HG03097 (cell line): ENCODE measurements around the gene ZNF653.

ENCODE experiments used
- ATAC-seq: cut with Tn5 transposase; IDR thresholded peaks from one replicate; pipeline ENCODE4 v1.9.1; 2021; ENCODE audit not compliant: unreplicated experiment, low FRiP score

Gene ZNF653

DNA sequence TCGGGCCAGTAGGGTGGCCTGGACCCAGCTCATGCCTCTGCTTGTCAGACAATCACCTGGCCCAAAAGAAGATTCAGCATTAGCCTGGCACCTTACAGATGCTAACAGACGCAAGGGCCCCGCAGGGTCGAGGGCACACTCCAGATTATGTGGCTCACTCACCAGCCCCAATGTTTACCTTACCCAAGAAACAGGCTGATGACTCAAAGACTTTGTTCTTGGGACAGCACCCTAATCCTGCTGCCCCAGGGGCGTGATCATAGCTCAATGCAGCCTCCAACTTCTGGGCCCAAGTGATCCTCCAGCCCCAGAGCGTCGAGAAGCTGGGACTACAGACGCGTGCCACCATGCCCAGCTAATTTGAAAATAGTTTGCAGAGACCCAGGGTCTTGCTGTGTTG, 13.5 kb upstream of the ZNF653 start:
- ATAC-seq: no peak

DNA sequence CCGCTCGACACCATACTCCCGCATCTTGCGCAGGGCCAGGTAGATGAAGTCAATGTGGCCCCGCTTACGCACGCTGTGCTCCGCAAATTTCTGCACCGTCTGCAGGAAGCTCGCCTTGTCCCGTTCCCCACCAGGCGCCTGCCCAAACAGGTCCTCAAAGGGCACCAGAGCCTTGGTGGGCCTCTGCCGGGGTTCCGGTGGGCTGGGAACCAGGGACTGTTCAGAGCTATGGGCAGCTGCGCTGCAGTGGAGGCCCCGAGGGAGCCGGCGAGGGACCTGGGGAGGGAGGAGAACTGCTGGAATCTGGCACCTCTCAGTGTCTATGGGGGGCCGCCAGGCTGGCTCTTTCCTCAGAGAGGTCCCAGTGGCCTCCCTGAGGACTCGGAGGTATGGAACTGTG, 8.3 kb upstream of the ZNF653 start:
- ATAC-seq: no peak

DNA sequence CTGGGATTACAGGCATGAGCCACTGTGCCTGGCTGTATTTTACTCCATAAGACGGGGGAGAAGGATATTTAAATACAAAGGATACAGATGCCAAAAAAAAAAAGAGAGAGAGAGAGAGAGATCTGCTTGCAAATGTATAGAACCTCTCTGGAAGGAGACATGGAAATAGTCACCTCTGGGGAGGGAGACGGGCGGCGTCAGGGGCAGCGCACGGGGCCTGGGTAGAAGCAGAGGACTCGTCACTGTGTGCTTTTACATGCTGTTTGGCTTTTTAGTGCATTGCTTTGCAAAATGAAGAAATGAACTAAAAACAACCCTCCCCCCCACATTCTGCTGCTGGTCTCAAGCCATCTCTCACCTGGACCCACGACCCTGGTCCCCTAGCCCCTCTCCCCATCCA, 4.8 kb upstream of the ZNF653 start:
- ATAC-seq: no peak

DNA sequence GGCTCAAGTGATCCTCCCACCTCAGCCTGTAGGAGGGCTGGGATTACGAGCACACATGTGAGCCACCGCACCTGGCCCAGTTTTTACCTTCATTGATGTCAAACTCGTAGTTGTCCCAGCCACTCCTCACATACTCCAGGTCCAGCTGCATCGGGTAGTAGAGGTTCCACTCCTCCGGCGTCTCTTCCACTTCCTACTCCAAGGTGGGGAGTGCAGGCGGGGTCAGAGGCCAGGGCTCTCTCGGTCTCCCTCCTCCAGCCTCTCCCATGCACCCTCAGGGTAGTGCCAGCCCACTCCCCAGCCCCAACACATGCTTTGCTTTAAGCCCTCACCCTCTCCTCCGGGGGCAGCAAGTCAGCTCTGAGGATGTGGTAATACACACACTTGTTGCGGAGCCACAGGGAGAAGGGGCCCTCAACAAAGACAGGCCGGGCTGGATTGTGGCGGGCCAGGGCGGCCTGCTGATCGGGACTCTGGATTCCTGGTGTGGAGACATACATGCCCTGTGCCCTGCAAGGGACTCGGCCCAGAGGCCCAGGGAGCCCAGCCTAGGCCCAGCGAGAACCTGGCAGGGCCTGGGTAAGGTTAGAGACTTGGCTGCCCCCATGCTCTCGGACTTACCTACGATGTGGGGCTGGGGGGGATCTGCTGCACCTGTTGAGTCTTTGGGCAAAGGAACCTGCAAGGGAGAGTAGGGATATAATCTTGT, 1.9 kb upstream of the ZNF653 start:
- no peak for ATAC-seq

DNA sequence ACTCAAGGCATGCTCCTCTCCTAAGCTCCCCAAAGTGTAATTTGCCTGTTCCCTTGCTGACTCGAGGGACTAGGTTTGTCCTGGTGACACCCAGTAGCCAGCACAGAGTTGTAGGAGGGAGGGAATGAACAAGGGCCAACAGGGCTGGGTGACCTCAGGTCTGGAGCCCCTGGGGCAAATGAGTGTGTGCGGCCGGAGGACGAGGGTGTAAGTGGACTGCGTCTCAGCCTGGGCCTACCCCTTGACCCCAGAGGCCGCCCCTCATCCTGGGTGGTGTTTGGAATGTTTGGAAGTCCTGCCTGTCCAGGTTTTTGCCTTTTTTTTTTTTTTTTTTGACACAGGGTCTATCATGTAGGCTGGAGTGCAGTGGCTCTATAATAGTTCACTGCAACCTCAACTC, 1.3 kb upstream of the ZNF653 start:
- no peak for ATAC-seq

DNA sequence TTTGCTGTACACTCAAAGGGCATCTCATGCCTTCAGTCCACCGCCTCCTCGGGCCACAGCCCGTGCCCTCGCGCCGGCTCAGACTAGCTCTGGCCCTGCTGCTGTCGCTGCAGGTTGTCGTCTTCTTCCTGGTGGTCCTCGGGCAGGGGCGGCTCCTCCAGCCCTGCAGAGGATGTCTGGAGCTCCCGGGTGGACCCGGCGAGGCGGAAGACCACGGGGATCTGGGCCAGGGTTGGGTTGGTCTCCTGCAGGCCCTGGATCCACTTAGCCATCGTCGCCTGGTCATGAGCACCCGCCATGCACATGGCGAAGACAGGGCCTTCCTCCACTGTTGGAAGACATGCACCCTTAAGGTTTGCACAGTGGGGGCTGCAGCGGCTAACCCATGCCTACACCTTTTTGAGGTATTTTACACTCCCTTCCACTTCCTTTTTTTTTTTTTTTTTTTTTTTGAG, 489 bp upstream of the ZNF653 start:
- peak; percentile 30 for ATAC-seq

DNA sequence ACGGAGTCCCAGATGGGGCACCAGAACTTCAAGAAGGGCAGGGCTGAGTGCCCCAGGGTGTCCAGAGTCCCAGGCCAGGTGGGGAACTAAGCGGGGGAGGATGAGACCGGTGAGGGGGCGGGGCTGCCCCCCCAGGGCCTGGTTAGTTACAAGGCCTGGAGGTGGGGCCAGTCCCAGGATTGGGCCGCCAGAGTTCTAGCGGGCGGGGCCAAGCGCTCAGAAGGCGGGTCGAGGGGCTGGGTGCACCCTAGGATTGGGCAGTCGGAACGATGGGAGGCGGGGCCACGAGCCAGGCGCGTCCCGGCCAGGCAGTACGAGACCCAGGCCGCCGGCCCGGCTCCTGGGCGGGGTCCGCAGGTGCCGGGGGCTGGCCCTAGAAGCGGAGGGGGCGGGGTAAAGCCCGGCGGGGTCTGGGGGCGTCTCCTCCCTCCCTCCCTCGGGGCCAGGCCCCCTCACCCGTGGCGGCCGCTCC, 571 bp downstream of the ZNF653 start:
- ATAC-seq: peak; percentile 84

DNA sequence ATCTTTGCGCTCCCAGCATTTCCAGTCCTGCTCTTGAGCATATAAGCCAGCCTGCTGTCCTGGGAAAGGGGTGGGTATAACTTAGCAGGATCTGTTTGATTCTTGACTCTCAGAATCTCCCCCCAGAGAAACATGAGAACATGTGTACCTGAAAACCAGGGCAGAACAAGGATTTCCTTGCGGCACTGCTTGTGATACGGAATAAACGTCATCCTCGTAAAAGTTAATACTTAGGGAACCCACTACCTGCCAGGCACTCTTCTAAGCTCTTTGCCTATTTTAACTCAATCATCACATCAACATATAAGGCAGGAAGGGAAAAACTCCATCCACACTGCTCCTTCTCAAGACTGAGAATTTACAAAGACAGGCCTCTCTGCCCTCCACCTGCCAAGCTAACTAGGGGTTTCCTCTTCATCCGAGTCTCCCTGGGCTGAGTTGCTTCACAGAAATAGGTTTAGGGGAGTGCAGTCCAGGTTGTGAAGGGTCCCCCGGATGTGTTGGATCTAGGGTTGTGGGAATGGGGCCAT, 1.1 kb downstream of the ZNF653 start:
- no peak for ATAC-seq

DNA sequence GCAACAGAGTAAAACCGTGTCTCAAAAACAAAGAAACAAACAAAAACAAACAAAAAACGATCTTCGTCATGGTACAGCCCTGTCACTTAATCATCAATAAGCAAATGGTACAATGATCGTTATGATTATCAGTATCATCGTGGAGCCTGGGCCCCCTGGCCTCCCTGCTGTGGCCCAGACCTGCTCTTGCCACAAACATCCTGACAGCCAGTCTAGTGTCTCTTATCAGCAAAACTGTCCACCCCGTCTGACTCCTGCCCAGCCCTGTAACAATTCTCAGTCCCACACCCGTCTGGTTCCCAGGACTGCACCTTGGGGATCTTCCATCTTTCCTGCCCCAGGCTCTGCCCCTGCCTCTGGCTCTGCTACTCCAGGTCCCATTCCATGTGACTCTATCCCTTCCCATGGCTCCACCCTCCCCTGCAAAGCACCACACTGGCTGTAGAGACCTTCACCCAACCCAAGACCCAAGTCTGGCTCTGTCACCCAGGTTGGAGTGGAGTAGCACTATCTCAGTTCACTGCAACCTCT, 5.7 kb downstream of the ZNF653 start:
- no peak for ATAC-seq

DNA sequence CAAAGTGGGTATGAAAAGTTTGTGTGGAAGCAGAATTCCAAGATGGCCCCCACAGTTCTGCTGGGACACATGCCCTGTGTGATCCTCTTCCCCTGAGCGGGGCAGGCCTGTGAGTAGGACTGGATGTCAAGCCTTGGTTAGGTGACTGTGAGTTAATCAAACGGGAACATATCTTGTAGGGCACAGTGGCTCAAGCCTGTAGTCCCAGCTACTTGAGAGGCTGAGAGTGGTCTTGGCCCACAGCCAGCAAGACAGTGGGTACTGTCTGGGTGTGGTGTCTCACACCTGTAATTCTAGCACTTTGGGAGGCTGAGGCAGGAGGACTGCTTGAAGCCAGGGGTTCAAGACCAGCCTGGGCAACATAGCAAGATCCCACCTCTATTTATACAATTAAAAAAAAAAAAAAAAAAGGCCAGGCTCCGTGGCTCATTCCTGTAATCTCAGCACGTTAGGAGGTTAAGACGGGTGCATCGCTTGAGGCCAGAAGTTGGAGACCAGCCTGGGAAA, 6.4 kb downstream of the ZNF653 start:
- ATAC-seq: no peak

DNA sequence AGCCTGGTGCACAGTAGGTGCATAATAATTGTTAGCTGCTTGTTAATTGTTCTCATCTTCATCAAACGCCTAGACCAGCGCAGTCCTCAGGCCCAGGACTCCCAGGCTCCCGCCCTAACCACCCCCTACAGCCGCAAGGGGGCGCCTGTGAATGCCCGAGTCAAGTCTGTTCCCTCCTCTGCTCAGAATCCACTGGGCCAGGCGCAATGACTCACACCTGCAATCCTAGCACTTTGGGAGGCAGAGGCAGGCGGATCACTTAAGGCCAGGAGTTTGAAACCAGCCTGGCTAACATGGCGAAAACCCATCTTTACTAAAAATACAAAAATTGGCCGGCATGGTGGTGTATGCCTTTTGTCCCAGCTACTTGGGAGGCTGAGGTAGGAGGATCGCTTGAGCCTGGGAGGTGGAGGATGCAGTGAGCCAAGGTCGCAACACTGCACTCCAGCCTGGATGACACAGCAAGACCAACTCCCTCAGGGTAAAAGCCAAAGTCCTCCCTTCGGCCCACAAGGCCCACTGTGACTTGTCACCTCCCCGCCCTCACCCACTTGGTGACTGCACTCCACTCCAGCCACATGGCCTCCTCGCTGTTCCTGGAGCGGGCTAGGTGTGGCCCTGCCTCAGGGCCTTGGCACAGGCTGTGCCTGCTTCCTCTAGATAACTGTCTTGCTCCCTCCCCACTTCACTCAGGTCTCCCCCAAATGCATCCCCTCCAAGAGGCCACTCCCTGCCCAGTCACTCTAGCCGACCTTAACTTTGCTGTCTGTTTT, 9.1 kb downstream of the ZNF653 start:
- ATAC-seq: no peak

DNA sequence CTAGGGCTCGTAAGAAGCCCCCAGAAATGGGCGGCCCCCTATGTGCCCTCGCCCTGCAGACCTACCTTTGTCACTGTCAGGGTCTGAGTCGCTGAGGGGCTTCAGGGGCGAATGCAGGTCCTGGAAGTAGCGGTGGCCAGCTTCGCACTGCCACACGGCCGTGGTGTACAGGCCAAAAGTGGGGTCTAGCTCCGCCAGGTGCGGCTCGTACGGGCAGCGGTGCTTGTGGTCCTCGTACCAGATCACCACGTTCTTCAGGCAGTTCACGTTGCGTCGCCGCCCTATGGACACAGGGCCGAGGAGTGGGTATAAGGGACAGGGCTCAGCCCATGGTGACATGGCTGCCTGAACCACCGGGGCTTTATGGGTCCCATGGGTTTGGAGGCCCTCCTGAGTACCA, 9.8 kb downstream of the ZNF653 start:
- ATAC-seq: no peak

DNA sequence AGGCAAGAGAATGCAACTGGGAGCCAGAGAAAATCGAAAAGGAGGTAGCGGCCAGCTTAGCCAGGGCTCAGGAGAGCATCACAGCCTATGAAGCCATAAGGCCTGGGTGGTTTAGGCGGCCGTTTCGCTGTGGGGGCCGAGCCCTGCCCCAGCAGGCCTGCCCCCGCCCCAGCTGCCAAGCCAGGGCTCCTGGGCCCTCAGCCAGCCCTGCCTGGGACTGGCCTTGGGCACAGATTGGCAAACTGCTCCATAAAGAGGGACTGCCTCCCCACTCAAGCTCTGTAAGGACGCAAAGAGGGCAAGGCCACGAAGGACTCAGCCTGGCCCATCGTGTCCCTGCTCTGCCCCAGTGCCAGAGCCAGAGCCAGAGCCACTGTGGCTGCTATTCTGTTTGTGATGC, 10.2 kb downstream of the ZNF653 start:
- ATAC-seq: no peak

DNA sequence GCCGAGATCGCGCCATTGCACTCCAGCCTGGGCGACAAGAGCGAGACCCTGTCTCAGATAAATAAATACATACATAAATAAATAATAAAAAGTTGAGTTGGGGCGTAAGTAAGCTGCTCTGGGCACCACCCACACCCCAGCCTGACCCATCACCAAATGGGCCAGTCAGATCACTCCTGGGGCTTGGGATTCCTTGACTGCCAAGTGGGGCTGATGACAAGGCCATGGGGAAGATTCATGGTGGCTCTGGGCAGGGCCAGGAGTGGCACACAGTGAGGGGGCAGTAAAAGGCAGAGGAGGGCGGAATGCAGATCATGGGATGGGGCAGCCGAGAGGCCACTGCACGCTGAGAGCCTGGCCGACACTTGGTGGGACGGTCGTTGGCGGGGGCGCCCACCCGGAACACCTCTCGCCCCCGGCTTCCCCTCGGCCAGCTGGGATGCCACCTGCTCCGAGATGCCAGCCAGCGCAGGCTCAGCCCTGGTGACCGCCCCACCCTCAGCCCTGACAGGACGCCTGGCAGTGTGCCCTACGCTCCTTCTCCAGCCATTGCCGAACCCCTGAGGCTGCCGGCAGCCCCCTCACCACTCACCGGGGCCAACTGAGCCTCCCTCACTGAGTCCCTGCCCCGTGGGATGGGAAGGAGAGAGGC, 10.9 kb downstream of the ZNF653 start:
- ATAC-seq: no peak

DNA sequence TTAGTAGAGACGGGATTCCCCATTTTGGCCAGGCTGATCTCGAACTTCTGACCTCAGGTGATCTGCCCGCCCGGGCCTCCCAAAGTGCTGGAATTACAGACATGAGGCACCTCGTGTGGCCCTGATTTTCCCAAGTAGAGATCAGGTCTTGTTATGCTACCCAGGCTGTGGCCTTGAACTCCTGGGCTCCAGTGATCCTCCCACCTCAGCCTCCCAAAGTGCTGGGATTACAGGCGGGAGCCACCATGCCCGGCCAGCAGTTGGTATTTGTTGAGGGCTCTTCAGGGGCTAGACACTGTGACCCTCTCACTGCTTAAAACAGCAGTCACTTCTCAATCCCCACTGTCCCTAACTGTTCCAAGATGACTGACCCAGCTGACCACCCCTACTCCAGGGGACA, 16.3 kb downstream of the ZNF653 start:
- no peak for ATAC-seq

DNA sequence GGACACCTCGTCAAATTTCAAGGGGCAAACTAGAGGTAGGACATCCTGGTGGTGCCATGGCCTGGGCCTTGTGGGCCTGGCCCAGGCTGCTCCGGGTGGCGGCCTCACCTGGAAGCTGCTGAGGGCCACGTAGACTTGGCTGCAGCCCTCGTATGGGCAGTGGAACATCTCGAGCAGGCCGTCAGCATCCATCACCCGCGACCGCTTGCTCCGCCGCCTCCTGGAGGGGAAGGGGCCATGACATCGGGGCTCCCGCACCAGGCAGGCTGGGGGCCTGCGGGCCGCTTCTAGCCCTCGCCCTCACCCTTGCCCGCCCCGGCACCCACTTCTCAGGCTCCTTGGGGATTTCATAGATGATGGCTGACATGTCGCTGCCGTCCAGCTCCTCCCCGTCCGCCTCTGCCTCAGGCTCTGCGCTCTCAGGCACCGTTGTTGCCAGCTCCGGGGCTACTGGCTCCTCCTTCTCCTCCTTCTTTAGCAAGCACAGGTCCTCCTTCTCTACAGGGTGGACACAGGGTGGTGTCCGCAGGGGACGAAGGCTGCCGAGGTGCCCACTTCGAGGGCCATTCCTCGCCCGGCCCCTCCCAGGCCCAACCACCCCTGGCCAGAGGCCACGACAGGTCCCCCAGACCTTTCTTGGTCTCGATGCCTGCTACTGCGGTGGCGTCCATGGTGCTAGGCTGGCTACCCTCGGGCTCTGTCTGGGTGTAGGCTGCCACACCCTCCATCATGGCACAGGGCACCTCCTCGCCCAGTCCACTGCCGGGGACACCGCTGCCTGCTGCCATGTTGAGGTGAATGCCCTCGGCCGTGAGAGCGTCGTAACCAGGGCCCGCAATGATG, 18.8 kb downstream of the ZNF653 start:
- no peak for ATAC-seq

DNA sequence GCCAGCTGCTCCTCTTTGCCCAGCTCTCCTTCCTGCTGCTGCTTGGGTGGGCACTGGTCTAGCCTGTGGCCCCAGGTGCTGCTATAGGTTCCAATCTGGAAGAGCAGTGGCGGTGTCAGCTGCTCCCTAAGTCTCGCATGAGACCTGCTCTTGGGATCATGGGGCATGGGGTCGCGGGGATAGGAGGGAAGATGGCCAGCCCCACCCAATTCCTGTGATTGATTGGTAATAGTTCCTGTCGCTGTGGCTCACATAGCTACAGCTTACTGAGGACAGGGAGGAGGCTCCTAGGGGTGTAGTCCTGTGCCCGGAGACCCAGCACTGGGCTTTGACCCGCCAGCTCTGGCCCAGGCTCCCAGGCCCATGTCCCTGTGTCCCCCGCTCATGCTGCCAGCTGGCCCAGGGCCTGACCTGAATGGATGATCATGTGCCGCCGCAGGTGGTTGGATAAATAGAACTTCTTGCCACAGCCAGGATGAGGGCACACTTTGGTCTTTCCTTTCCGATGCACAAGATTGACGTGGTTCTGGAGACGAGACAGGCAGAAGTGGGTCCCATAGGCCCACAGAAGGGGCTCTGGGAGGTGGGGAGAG, 20.3 kb downstream of the ZNF653 start:
- ATAC-seq: no peak

DNA sequence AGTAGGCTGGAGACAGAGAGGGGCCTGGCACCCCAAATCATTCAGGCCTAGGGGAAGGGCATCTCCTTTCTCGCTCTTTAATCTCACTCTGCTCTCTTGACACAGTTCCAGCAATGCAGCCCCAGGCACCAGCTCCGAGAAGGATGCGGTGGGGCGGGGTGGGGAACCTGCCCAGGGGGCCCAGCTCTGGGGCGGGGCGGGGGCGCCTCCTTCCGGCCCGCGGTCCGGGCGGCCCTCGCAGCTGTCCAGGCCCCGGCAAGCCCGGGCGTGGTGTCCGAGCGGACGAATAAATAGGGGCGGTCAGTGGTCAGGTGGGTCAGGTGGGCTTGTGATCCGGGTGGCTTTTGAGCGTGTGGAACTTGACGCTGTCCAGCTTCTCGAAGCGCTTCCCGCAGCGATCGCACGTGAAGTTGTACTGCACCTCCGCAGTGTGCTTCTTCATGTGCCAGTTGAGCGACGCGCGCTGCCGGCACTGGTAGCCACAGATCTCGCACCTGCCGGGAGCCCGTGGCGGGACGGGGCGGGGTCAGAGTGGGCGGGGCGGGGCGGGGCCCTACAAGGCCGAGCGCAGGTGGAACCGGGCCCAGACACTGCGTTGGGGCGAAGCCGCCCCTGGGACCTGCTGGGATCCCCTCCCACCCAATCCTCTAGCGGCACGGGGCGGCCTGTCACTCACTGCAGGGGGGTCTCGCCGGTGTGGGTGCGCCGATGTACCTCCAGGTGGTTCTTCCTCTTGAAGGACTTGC, 22.1 kb downstream of the ZNF653 start:
- ATAC-seq: no peak
